WTC11 (cell line): ENCODE measurements around the gene ABCA5. TPM values are rescaled to one million over a fixed set of nuclear protein-coding genes. Genes with fewer than 3 reads are reported as not detected.

Experiments used
- ATAC-seq: fragments of 200-7000 bp; cut with Tn5 transposase; 2 replicates; pipeline ENCODE4 v1.10.0; 2021; ENCODE audit warnings: mild to moderate bottlenecking, moderate library complexity
- CTCF ChIA-PET: fragments of 300-600 bp; sonication (Branson Sonifier 250); formaldehyde crosslinking; loops from one replicate; lab custom pipeline; 2021; ENCODE audit warnings: antibody characterized with exemption; lab: Charles Lee
- POLR2A ChIA-PET: fragments of 350-600 bp; sonication (Branson Sonifier 250); formaldehyde crosslinking; loops from one replicate; lab custom pipeline; 2021; ENCODE audit warnings: antibody characterized with exemption; lab: Charles Lee
- DNase-seq: peaks from one replicate; pipeline ENCODE4 v3.0.0; 2021; ENCODE audit warnings: low spot score
- H3K27ac Mint-ChIP-seq: 2 replicates; pipeline ENCODE4 v1.8.0; 2021; ENCODE audit warnings: mixed read lengths
- H3K27me3 Mint-ChIP-seq: 2 replicates; pipeline ENCODE4 v1.8.0; 2021; ENCODE audit warnings: low read depth, mild to moderate bottlenecking, moderate library complexity, mixed read lengths
- H3K36me3 Mint-ChIP-seq: 2 replicates; pipeline ENCODE4 v1.8.0; 2021; ENCODE audit warnings: mixed read lengths
- H3K4me1 Mint-ChIP-seq: 2 replicates; pipeline ENCODE4 v1.8.0; 2022; ENCODE audit warnings: mixed read lengths
- H3K4me3 Mint-ChIP-seq: 2 replicates; pipeline ENCODE4 v1.8.0; 2021; ENCODE audit warnings: mild to moderate bottlenecking, moderate library complexity, mixed read lengths
- H3K9me3 Mint-ChIP-seq: 2 replicates; pipeline ENCODE4 v1.8.0; 2021; ENCODE audit warnings: mixed read lengths
- CBFB ChIP-seq: sonication (generic); formaldehyde crosslinking; IDR thresholded peaks from 2 replicates; pipeline ENCODE4 v1.8.1; 2022; ENCODE audit warnings: mild to moderate bottlenecking, low read depth, missing genetic modification reagents
- CREB1 ChIP-seq: sonication (generic); formaldehyde crosslinking; IDR thresholded peaks from 2 replicates; pipeline ENCODE4 v1.8.0; 2023; ENCODE audit warnings: mild to moderate bottlenecking, missing genetic modification reagents
- EMX1 ChIP-seq: fragments of 250-450 bp; sonication (Bioruptor Pico); IDR thresholded peaks from 2 replicates; pipeline ENCODE4 v1.8.0; 2021; ENCODE audit warnings: mild to moderate bottlenecking
- FOXP1 ChIP-seq: sonication (generic); formaldehyde crosslinking; IDR thresholded peaks from 2 replicates; pipeline ENCODE4 v1.8.0; 2022; ENCODE audit warnings: missing genetic modification reagents, mild to moderate bottlenecking, moderate library complexity, borderline replicate concordance
- GRHL2 ChIP-seq: fragments of 250-450 bp; sonication (Bioruptor Pico); IDR thresholded peaks from 2 replicates; pipeline ENCODE4 v1.8.0; 2022; ENCODE audit warnings: mild to moderate bottlenecking, moderate library complexity; ENCODE audit not compliant: insufficient replicate concordance, severe bottlenecking
- IRF2 ChIP-seq: sonication (generic); formaldehyde crosslinking; IDR thresholded peaks from 2 replicates; pipeline ENCODE4 v1.8.0; 2022; ENCODE audit warnings: low read depth, missing genetic modification reagents, borderline replicate concordance
- JUN ChIP-seq: sonication (generic); formaldehyde crosslinking; IDR thresholded peaks from 2 replicates; pipeline ENCODE4 v1.8.0; 2023; ENCODE audit warnings: mild to moderate bottlenecking, missing genetic modification reagents
- KAT7 ChIP-seq: sonication (generic); formaldehyde crosslinking; IDR thresholded peaks from 2 replicates; pipeline ENCODE4 v1.8.1; 2023; ENCODE audit warnings: missing genetic modification reagents, mild to moderate bottlenecking, borderline replicate concordance
- NFYB ChIP-seq: sonication (generic); formaldehyde crosslinking; conservative IDR thresholded peaks from 2 replicates; pipeline ENCODE4 v1.8.0; 2022; ENCODE audit warnings: low read depth, missing genetic modification reagents
- NR2C2 ChIP-seq: sonication (generic); formaldehyde crosslinking; IDR thresholded peaks from 2 replicates; pipeline ENCODE4 v1.8.0; 2022; ENCODE audit warnings: mild to moderate bottlenecking, missing genetic modification reagents
- OVOL2 ChIP-seq: fragments of 250-450 bp; sonication (Bioruptor Pico); IDR thresholded peaks from 2 replicates; pipeline ENCODE4 v1.9.0; 2021; ENCODE audit warnings: mild to moderate bottlenecking, borderline replicate concordance
- PRRX2 ChIP-seq: fragments of 250-450 bp; sonication (Bioruptor Pico); IDR thresholded peaks from 2 replicates; pipeline ENCODE4 v1.8.0; 2021; ENCODE audit warnings: mild to moderate bottlenecking
- RELA ChIP-seq: sonication (generic); formaldehyde crosslinking; IDR thresholded peaks from 2 replicates; pipeline ENCODE4 v1.8.1; 2022; ENCODE audit warnings: missing genetic modification reagents, mild to moderate bottlenecking, borderline replicate concordance
- SMAD3 ChIP-seq: sonication (generic); formaldehyde crosslinking; IDR thresholded peaks from 2 replicates; pipeline ENCODE4 v1.8.0; 2022; ENCODE audit warnings: missing genetic modification reagents, mild to moderate bottlenecking, borderline replicate concordance
- SMAD4 ChIP-seq: sonication (generic); formaldehyde crosslinking; IDR thresholded peaks from 2 replicates; pipeline ENCODE4 v1.8.0; 2022; ENCODE audit warnings: mild to moderate bottlenecking, missing genetic modification reagents
- SOX15 ChIP-seq: fragments of 250-450 bp; sonication (Bioruptor Pico); IDR thresholded peaks from 2 replicates; pipeline ENCODE4 v1.9.0; 2021; ENCODE audit warnings: mild to moderate bottlenecking
- TEAD1 ChIP-seq: sonication (generic); formaldehyde crosslinking; IDR thresholded peaks from 2 replicates; pipeline ENCODE4 v1.8.0; 2022; ENCODE audit warnings: mild to moderate bottlenecking, missing genetic modification reagents
- ZBTB21 ChIP-seq: sonication (generic); formaldehyde crosslinking; IDR thresholded peaks from 2 replicates; pipeline ENCODE4 v1.8.1; 2023; ENCODE audit warnings: mild to moderate bottlenecking, missing genetic modification reagents, borderline replicate concordance
- ZNF396 ChIP-seq: fragments of 250-450 bp; sonication (Bioruptor Pico); IDR thresholded peaks from 2 replicates; pipeline ENCODE4 v1.8.0; 2021; ENCODE audit warnings: mild to moderate bottlenecking, moderate library complexity, borderline replicate concordance
- total RNA-seq: library from RNA; stranded (reverse); gene quantifications from 3 replicates; pipeline ENCODE4 v1.2.3, GENCODE V29; 2021
- TF ChIP-seq, protein P1 (sequence below): fragments of 250-450 bp; sonication (Bioruptor Pico); IDR thresholded peaks from 2 replicates; pipeline ENCODE4 v1.9.0; 2021; ENCODE audit warnings: moderate library complexity, mild to moderate bottlenecking, inconsistent platforms, borderline replicate concordance
- TF ChIP-seq, protein P2 (sequence below): sonication (generic); formaldehyde crosslinking; IDR thresholded peaks from 2 replicates; pipeline ENCODE4 v1.8.1; 2022; ENCODE audit warnings: low read depth, mild to moderate bottlenecking, moderate library complexity, missing genetic modification reagents, borderline replicate concordance
- TF ChIP-seq, protein P3 (sequence below): sonication (generic); formaldehyde crosslinking; conservative IDR thresholded peaks from 2 replicates; pipeline ENCODE4 v1.8.1; 2022; ENCODE audit warnings: mild to moderate bottlenecking, missing genetic modification reagents
- TF ChIP-seq, protein P4 (sequence below): sonication (generic); formaldehyde crosslinking; IDR thresholded peaks from 2 replicates; pipeline ENCODE4 v1.8.0; 2022; ENCODE audit warnings: mild to moderate bottlenecking, missing genetic modification reagents
- TF ChIP-seq, protein P5 (sequence below): fragments of 250-450 bp; sonication (Bioruptor Pico); IDR thresholded peaks from 2 replicates; pipeline ENCODE4 v1.8.0; 2021; ENCODE audit warnings: mild to moderate bottlenecking

Gene ABCA5
- total RNA-seq, 1 experiment from 2014 or later = 1.8 TPM

DNA sequence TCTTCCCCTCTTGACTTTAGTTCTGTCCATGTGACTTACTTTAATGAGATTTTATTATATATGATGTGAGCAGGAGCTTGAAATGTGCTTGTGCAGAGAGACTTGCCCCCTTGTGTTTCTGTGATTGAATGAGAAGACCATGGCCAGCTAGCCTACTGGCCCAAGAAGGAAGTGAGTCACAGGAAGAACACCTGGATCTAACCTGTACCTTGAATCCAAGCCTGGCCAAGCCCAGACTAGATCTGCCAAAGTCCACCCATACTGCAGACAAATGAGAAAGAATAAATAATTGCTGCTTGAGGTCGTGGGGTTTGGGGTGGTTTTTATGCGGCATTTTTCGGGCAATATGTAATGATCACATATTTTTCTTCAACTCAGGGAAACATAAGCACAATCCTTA is 107.9 kb downstream of the ABCA5 start (continued):
- TF ChIP-seq, protein P1, sequence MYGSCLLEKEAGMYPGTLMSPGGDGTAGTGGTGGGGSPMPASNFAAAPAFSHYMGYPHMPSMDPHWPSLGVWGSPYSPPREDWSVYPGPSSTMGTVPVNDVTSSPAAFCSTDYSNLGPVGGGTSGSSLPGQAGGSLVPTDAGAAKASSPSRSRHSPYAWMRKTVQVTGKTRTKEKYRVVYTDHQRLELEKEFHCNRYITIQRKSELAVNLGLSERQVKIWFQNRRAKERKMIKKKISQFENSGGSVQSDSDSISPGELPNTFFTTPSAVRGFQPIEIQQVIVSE (CRISPR knock-in tag) = no peak
- TF ChIP-seq, all 79 proteins: peak for 0

DNA sequence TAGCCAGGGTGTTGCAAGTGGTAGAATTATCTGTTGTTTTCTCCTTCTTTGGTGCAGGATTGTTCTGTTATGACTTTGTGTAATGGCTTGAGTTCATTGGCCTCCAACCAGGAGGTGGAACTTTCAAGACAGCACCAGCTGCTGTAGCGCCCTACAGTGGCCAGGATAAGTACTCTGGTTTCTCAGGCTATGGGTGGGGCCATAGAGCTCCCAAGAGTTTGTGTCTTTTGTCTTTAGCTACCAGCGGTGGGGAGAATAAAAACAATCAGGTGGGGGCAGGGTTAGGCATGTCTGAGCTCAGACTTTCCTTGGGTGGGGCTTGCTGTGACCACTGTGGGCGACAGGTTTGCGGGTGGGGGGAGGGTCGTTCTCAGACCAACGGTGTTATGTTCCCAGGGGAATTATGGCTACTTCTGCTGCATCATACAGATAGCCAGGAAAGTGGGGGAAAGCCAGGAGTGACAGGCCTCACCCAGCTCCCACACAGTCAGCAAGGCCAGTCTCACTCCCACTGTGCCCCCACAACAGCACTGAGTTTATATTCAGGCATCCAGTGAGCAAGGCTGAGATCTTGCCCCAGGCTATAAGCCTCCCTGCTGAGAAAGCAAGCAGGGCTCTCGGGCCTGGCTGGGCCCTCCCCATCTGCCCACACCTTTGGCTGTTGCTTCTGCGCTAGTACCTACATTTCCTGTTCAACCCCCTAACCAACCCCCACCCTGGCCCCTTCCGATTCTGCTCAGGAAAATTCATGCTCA is 113.7 kb downstream of the ABCA5 start:
- peak; percentile 93 for ATAC-seq
- H3K36me3 Mint-ChIP-seq = peaks cover 6% of the 10 kb centered on the region; the same call in 1 of the 2 replicates
- ChIA-PET POLR2A (no interaction called here), CTCF (interaction anchor here (0.6 to 1.6 kb wide), 11 partner anchors 11 to 617 kb away, joined by 3 to 9 read pairs (median 4); no protein-coding TSS in a partner anchor)
- DNase-seq = peak; percentile 28
- H3K9me3 Mint-ChIP-seq = peaks cover 18% of the 10 kb centered on the region
- no peak overlapping the region for H3K4me3 Mint-ChIP-seq
- no peak overlapping the region for H3K27ac Mint-ChIP-seq
- no peaks in the 10 kb centered on the region for H3K27me3 Mint-ChIP-seq
- TF ChIP-seq FOXP1 (CRISPR knock-in tag) (no peak), CREB1 (CRISPR knock-in tag) (no peak), SMAD4 (CRISPR knock-in tag) (no peak), JUN (CRISPR knock-in tag) (no peak), KAT7 (no peak), IRF2 (CRISPR knock-in tag) (no peak), SOX15 (CRISPR knock-in tag) (no peak), PRRX2 (CRISPR knock-in tag) (no peak), EMX1 (CRISPR knock-in tag) (no peak), GRHL2 (CRISPR knock-in tag) (no peak), NFYB (CRISPR knock-in tag) (no peak), TEAD1 (no peak), NR2C2 (no peak), OVOL2 (no peak), ZNF396 (CRISPR knock-in tag) (no peak), CBFB (CRISPR knock-in tag) (no peak)
- TF ChIP-seq, protein P2, sequence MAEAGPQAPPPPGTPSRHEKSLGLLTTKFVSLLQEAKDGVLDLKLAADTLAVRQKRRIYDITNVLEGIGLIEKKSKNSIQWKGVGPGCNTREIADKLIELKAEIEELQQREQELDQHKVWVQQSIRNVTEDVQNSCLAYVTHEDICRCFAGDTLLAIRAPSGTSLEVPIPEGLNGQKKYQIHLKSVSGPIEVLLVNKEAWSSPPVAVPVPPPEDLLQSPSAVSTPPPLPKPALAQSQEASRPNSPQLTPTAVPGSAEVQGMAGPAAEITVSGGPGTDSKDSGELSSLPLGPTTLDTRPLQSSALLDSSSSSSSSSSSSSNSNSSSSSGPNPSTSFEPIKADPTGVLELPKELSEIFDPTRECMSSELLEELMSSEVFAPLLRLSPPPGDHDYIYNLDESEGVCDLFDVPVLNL (CRISPR knock-in tag) = no peak
- TF ChIP-seq, protein P3, sequence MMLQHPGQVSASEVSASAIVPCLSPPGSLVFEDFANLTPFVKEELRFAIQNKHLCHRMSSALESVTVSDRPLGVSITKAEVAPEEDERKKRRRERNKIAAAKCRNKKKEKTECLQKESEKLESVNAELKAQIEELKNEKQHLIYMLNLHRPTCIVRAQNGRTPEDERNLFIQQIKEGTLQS = no peak
- TF ChIP-seq, protein P4, sequence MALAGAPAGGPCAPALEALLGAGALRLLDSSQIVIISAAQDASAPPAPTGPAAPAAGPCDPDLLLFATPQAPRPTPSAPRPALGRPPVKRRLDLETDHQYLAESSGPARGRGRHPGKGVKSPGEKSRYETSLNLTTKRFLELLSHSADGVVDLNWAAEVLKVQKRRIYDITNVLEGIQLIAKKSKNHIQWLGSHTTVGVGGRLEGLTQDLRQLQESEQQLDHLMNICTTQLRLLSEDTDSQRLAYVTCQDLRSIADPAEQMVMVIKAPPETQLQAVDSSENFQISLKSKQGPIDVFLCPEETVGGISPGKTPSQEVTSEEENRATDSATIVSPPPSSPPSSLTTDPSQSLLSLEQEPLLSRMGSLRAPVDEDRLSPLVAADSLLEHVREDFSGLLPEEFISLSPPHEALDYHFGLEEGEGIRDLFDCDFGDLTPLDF (CRISPR knock-in tag) = no peak
- peaks cover 12% of the 10 kb centered on the region for H3K4me1 Mint-ChIP-seq

DNA sequence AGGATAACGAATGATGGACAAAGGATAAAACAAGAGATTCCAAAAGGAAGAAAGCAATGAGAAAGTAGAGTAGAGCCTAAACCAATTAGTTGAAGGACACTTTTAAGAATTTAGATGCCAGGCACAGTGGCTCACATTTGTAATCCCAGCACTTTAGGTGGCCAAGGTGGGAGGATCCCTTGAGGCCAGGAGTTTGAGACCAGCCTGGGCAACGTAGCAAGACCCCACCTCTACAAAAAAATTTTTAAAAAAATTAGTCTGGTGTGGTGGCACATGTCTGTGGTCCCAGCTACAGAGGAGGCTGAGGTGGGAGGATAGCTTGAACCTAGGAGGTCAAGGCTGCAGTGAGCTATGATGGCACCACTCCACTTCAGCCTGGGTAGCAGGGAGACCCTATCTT is 118.3 kb downstream of the ABCA5 start:
- ChIA-PET POLR2A (no interaction called here), CTCF (no interaction called here)
- H3K36me3 Mint-ChIP-seq = peaks cover 6% of the 10 kb centered on the region; the same call in 1 of the 2 replicates
- no peak for DNase-seq
- ATAC-seq = no peak
- H3K27me3 Mint-ChIP-seq = no peaks in the 10 kb centered on the region
- no peak overlapping the region for H3K4me3 Mint-ChIP-seq
- no peak overlapping the region for H3K27ac Mint-ChIP-seq
- H3K9me3 Mint-ChIP-seq = peaks cover 18% of the 10 kb centered on the region
- H3K4me1 Mint-ChIP-seq = peaks cover 10% of the 10 kb centered on the region
- TF ChIP-seq ZBTB21 (CRISPR knock-in tag) = no peak
- no peak for TF ChIP-seq JUN (CRISPR knock-in tag)
- no peak for TF ChIP-seq SMAD4 (CRISPR knock-in tag)
- no peak for TF ChIP-seq ZNF396 (CRISPR knock-in tag)
- TF ChIP-seq SMAD3 (CRISPR knock-in tag) = no peak
- TF ChIP-seq, protein P1 (CRISPR knock-in tag) = no peak
- no peak for TF ChIP-seq RELA (CRISPR knock-in tag)
- TF ChIP-seq, protein P5, sequence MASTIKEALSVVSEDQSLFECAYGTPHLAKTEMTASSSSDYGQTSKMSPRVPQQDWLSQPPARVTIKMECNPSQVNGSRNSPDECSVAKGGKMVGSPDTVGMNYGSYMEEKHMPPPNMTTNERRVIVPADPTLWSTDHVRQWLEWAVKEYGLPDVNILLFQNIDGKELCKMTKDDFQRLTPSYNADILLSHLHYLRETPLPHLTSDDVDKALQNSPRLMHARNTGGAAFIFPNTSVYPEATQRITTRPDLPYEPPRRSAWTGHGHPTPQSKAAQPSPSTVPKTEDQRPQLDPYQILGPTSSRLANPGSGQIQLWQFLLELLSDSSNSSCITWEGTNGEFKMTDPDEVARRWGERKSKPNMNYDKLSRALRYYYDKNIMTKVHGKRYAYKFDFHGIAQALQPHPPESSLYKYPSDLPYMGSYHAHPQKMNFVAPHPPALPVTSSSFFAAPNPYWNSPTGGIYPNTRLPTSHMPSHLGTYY = no peak
